OCI-LY7 (cell line): ENCODE data around the gene CLDN20. TPM values are rescaled to one million over a fixed set of nuclear protein-coding genes. Genes with fewer than 3 reads are reported as not detected.

Experiments used
- BruUV-seq: library from RNA; stranded (reverse); fragments of 400-500 nt; replicated peaks from 2 replicates; lab custom pipeline; 2021; lab: Mats Ljungman, UMichigan
- CTCF ChIA-PET: fragments of 300-600 bp; sonication (Branson Sonifier 250); formaldehyde crosslinking; loops from one replicate; lab custom pipeline; 2022; ENCODE audit warnings: antibody characterized with exemption; ENCODE audit not compliant: unreplicated experiment; lab: Charles Lee
- POLR2A ChIA-PET: fragments of 300-600 bp; sonication (Branson Sonifier 250); formaldehyde crosslinking; loops from one replicate; lab custom pipeline; 2022; ENCODE audit warnings: antibody characterized with exemption; lab: Charles Lee
- DNase-seq: peaks from one replicate; pipeline ENCODE4 v3.0.0-alpha.2; 2015; ENCODE audit warnings: low spot score
- H2AFZ ChIP-seq: fragments of 200-600 bp; sonication (generic), shearing (Covaris generic); 2 replicates; pipeline ENCODE4 v1.6.1; 2014; ENCODE audit warnings: mild to moderate bottlenecking, antibody characterized with exemption, low read length, moderate library complexity
- H3K27ac ChIP-seq: fragments of 200-600 bp; sonication (generic); 2 replicates; pipeline ENCODE4 v1.5.1; 2014; ENCODE audit warnings: mixed run types, low read depth, mild to moderate bottlenecking, moderate library complexity, low read length, inconsistent platforms; ENCODE audit not compliant: poor library complexity, severe bottlenecking
- H3K36me3 ChIP-seq: fragments of 200-600 bp; sonication (generic); 2 replicates; pipeline ENCODE4 v1.6.1; 2014; ENCODE audit warnings: mild to moderate bottlenecking, antibody characterized with exemption, low read length, moderate library complexity, mixed read lengths; ENCODE audit not compliant: insufficient read depth
- H3K4me1 ChIP-seq: fragments of 200-600 bp; sonication (generic); 2 replicates; pipeline ENCODE4 v1.5.1; 2014; ENCODE audit warnings: mild to moderate bottlenecking, low read length; ENCODE audit not compliant: insufficient read depth, poor library complexity, severe bottlenecking
- H3K4me2 ChIP-seq: fragments of 200-600 bp; sonication (generic); 2 replicates; pipeline ENCODE4 v1.6.1; 2014; ENCODE audit warnings: mild to moderate bottlenecking, low read length
- H3K4me3 ChIP-seq: fragments of 200-600 bp; sonication (generic); 2 replicates; pipeline ENCODE4 v1.5.1; 2014; ENCODE audit warnings: mild to moderate bottlenecking, low read depth, low read length; ENCODE audit not compliant: poor library complexity, severe bottlenecking
- H3K79me2 ChIP-seq: fragments of 200-600 bp; sonication (generic); 2 replicates; pipeline ENCODE4 v1.6.1; 2016; ENCODE audit warnings: low read depth, mild to moderate bottlenecking, low read length, moderate library complexity, mixed read lengths; ENCODE audit not compliant: insufficient read depth
- H3K9me2 ChIP-seq: fragments of 200-600 bp; sonication (generic); 2 replicates; pipeline ENCODE4 v1.6.1; 2016; ENCODE audit warnings: mild to moderate bottlenecking, low read length, mixed read lengths; ENCODE audit not compliant: insufficient read depth
- H3K9me3 ChIP-seq: fragments of 200-600 bp; sonication (generic); 2 replicates; pipeline ENCODE4 v1.6.1; 2014; ENCODE audit warnings: mild to moderate bottlenecking, mixed run types, low read length, mixed read lengths
- H4K20me1 ChIP-seq: fragments of 200-600 bp; sonication (generic); 2 replicates; pipeline ENCODE4 v1.6.1; 2014; ENCODE audit warnings: mild to moderate bottlenecking, antibody characterized with exemption, low read length, moderate library complexity, mixed read lengths; ENCODE audit not compliant: insufficient read depth
- CTCF ChIP-seq: fragments of 200-600 bp; sonication (generic); conservative IDR thresholded peaks from 2 replicates; pipeline ENCODE4 v1.5.1; 2014; ENCODE audit warnings: mild to moderate bottlenecking, antibody characterized with exemption, low read length, moderate library complexity, mixed read lengths
- EZH2phosphoT487 ChIP-seq: fragments of 200-600 bp; sonication (generic); IDR thresholded peaks from 2 replicates; pipeline ENCODE4 v1.6.1; 2018; ENCODE audit warnings: low read depth, borderline replicate concordance, mild to moderate bottlenecking, mixed run types, antibody characterized with exemption, low read length, moderate library complexity, mixed read lengths
- intact Hi-C: fragments of 100-400 bp; cut with micrococcal nuclease; formaldehyde crosslinking; loops from one replicate; pipeline ENCODE4 v1.10.0; 2022; ENCODE audit not compliant: unreplicated experiment
- total RNA-seq, 2 experiments: library from RNA; depleted of rRNA in 1 of 2; stranded (reverse); fragments of >200 nt in 1 of 2; shearing (Covaris generic) in 1 of 2; gene quantifications; 2 replicates each; pipeline ENCODE4 v1.2.3, GENCODE V29; 2014 to 2022

CLDN20 gene
- total RNA-seq, 2 experiments from 2014 or later, result not detected

DNA sequence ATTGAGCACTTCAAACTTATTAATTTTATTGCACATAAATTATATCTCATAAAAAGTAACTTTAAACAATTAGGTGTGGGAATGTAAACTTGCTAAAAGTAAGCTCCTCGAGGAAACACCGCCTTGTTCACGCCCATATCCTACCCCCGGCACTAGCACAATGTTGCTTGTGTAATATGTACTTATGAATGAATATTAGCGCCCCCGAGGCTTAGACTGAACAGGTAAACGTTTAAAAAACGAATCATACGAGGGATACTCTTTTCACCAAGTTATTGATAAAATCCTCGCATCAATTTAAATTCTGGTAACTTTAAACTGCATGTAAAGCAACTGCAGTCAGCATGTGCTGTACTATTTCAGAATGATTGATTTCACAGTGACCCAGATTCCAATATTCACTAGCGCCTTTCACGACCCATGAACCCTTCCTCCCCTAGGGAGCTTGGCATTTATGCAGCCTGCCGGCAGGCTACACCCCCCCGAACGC is 49.8 kb downstream of the CLDN20 start:
- TF ChIP-seq EZH2phosphoT487 (no peak), CTCF (no peak; the same call in 1 of the 2 replicates)
- Histone ChIP-seq H3K4me2 (peak overlapping the region; percentile 72), H3K36me3 (peaks cover 38% of the 10 kb centered on the region), H3K4me3 (peak overlapping the region; percentile 85), H3K9me2 (no peaks in the 10 kb centered on the region), H3K27ac (peak overlapping the region; percentile 89), H2AFZ (peak overlapping the region; percentile 79), H4K20me1 (no peaks in the 10 kb centered on the region), H3K4me1 (peaks cover 28% of the 10 kb centered on the region), H3K9me3 (no peaks in the 10 kb centered on the region), H3K79me2 (peaks cover 27% of the 10 kb centered on the region; the same call in 1 of the 2 replicates)
- intact Hi-C loops, result loop anchor here (2.0 to 10.0 kb wide), 3 partner anchors 133 to 1381 kb away; no protein-coding TSS in a partner anchor
- CTCF ChIA-PET, result interaction anchor here (0.5 kb wide), 1 partner anchor 584 kb away, joined by 3 read pairs; no protein-coding TSS in a partner anchor
- TSS peak; percentile 80 for BruUV-seq
- POLR2A ChIA-PET, result interaction anchor here (1.0 to 3.4 kb wide), 7 partner anchors 11 to 470 kb away, joined by 3 to 14 read pairs (median 3); no protein-coding TSS in a partner anchor
- DNase-seq, result peak; percentile 43

- ChIA-PET CTCF (interaction anchor here (0.5 to 1.8 kb wide), 2 partner anchors 13 to 585 kb away, joined by 3 to 4 read pairs; no protein-coding TSS in a partner anchor), POLR2A (interaction anchor here (0.5 to 3.4 kb wide), 18 partner anchors 12 to 1961 kb away, joined by 3 to 14 read pairs (median 4); no protein-coding TSS in a partner anchor)
- peak within 1 kb of the TSS; percentile 85 for H3K4me3 ChIP-seq
- H3K27ac ChIP-seq, result peak within 1 kb of the TSS; percentile 89
- peaks cover 36% of the 10 kb centered on the region for H3K36me3 ChIP-seq
- intact Hi-C loops, result loop anchor here (2.0 to 10.0 kb wide), 3 partner anchors 133 to 1381 kb away; no protein-coding TSS in a partner anchor
- H3K4me1 ChIP-seq, result peaks cover 28% of the 10 kb centered on the region
- H2AFZ ChIP-seq, result peak within 1 kb of the TSS; percentile 79
- DNase-seq, result peak; percentile 99
- no peaks in the 10 kb centered on the region for H4K20me1 ChIP-seq
- no TSS peak for BruUV-seq
- H3K9me2 ChIP-seq, result no peaks in the 10 kb centered on the region
- H3K79me2 ChIP-seq, result peaks cover 27% of the 10 kb centered on the region; the same call in 1 of the 2 replicates
- peak within 1 kb of the TSS; percentile 75 for H3K4me2 ChIP-seq
- no peaks in the 10 kb centered on the region for H3K9me3 ChIP-seq
- TF ChIP-seq CTCF, result no peak
- no peak for TF ChIP-seq EZH2phosphoT487
Measured at GRCh38 chr6:155314092-155314772, 50.4 kb downstream of the CLDN20 start, which contains the start of gene TFB1M. TSS of gene TFB1M (minus strand) at chr6:155314484. CDS start at chr6:155314428, 56 bp downstream.
